ENCODE data around the gene GATA5.

The GATA5 gene

GRCh38 chr20:62501801-62502495 is 26.2 kb upstream of the GATA5 start:
- Histone ChIP-seq H2BK12ac (ENCODE audit: low read length in 2 of 2) (no peak overlapping the region), H3K4me1 (ENCODE audit: control insufficient read depth, insufficient read depth, low read depth, low read length) (peaks cover 29% of the 10 kb centered on the region), H3K18ac (ENCODE audit: low read depth in 1 of 2, low read length in 2 of 2) (no peak overlapping the region), H4K8ac (ENCODE audit: low read length) (no peak overlapping the region), H2AK5ac (ENCODE audit: low read length, severe bottlenecking) (peak overlapping the region; percentile 91), H3K79me1 (replicated peaks; ENCODE audit: low read length, poor library complexity, severe bottlenecking) (no peaks in the 10 kb centered on the region), H3K23ac (ENCODE audit: low read length in 2 of 2) (no peak overlapping the region), H3K4me2 (ENCODE audit: low read length, poor library complexity, severe bottlenecking) (peak overlapping the region; percentile 20), H4K91ac (ENCODE audit: low read length) (no peak overlapping the region), H3K4me3 (ENCODE audit: insufficient read depth in 1 of 2, low read depth in 1 of 2, low read length in 2 of 2) (no peak overlapping the region), H3K14ac (ENCODE audit: low read length in 2 of 2) (no peak overlapping the region), H2BK15ac (ENCODE audit: low read depth, poor library complexity, severe bottlenecking) (no peak overlapping the region), H3K9me3 (ENCODE audit: control insufficient read depth, low read length) (no peaks in the 10 kb centered on the region), H2BK5ac (ENCODE audit: low read depth, low read length, poor library complexity, severe bottlenecking) (peak overlapping the region; percentile 66), H2BK120ac (ENCODE audit: low read depth, low read length) (no peak overlapping the region), H3K27me3 (ENCODE audit: control insufficient read depth in 1 of 2, insufficient read depth in 1 of 2, low read length in 2 of 2) (peaks cover 0 to 30% of the 10 kb centered on the region in 2 experiments), H3K9ac (ENCODE audit: low read length) (no peak overlapping the region), H2AFZ (ENCODE audit: low read depth, low read length) (no peak overlapping the region), H3K36me3 (ENCODE audit: control insufficient read depth in 1 of 2, insufficient read depth in 2 of 2, low read depth in 1 of 2, low read length in 2 of 2) (no peaks in the 10 kb centered on the region), H3K27ac (ENCODE audit: low read length, poor library complexity, severe bottlenecking) (peak overlapping the region; percentile 69), H3K4ac (ENCODE audit: low read depth in 1 of 2, low read length in 2 of 2) (no peak overlapping the region)
- WGBS: 89% methylated on average over 13 of the region's 13 CpGs
- peak; percentile 70 for DNase-seq

- H3K18ac ChIP-seq (ENCODE audit: low read depth in 1 of 2, low read length in 2 of 2): peak overlapping the region in 1 of 2 experiments; percentile 30
- H2AFZ ChIP-seq (ENCODE audit: low read depth, low read length): no peak overlapping the region
- H3K36me3 ChIP-seq (ENCODE audit: control insufficient read depth in 1 of 2, insufficient read depth in 2 of 2, low read depth in 1 of 2, low read length in 2 of 2): no peaks in the 10 kb centered on the region
- no peak overlapping the region for H3K4me2 ChIP-seq (ENCODE audit: low read length, poor library complexity, severe bottlenecking)
- H3K9me3 ChIP-seq (ENCODE audit: control insufficient read depth, low read length): no peaks in the 10 kb centered on the region
- no peak overlapping the region for H2BK12ac ChIP-seq (ENCODE audit: low read length in 2 of 2)
- H4K8ac ChIP-seq (ENCODE audit: low read length): no peak overlapping the region
- H3K4me1 ChIP-seq (ENCODE audit: control insufficient read depth, insufficient read depth, low read depth, low read length): peaks cover 29% of the 10 kb centered on the region
- H3K4me3 ChIP-seq (ENCODE audit: insufficient read depth in 1 of 2, low read depth in 1 of 2, low read length in 2 of 2): no peak overlapping the region
- no peak overlapping the region for H4K91ac ChIP-seq (ENCODE audit: low read length)
- peak overlapping the region; percentile 18 for H2AK5ac ChIP-seq (ENCODE audit: low read length, severe bottlenecking)
- peaks cover 0 to 44% of the 10 kb centered on the region in 2 experiments for H3K27me3 ChIP-seq (ENCODE audit: control insufficient read depth in 1 of 2, insufficient read depth in 1 of 2, low read length in 2 of 2)
- peak overlapping the region; percentile 17 for H3K9ac ChIP-seq (ENCODE audit: low read length)
- no peaks in the 10 kb centered on the region for H3K79me1 ChIP-seq (replicated peaks; ENCODE audit: low read length, poor library complexity, severe bottlenecking)
- no peak overlapping the region for H2BK120ac ChIP-seq (ENCODE audit: low read depth, low read length)
- H3K23ac ChIP-seq (ENCODE audit: low read length in 2 of 2): no peak overlapping the region
- no peak overlapping the region for H3K27ac ChIP-seq (ENCODE audit: low read length, poor library complexity, severe bottlenecking)
- DNase-seq: peak; percentile 50
- no peak overlapping the region for H3K4ac ChIP-seq (ENCODE audit: low read depth in 1 of 2, low read length in 2 of 2)
- no peak overlapping the region for H2BK5ac ChIP-seq (ENCODE audit: low read depth, low read length, poor library complexity, severe bottlenecking)
- H2BK15ac ChIP-seq (ENCODE audit: low read depth, poor library complexity, severe bottlenecking): no peak overlapping the region
- H3K14ac ChIP-seq (ENCODE audit: low read length in 2 of 2): no peak overlapping the region
- WGBS: 31% methylated on average over 26 of the region's 26 CpGs
Observed at GRCh38 chr20:62500237-62500864, 24.6 kb upstream of the GATA5 start.

DNA sequence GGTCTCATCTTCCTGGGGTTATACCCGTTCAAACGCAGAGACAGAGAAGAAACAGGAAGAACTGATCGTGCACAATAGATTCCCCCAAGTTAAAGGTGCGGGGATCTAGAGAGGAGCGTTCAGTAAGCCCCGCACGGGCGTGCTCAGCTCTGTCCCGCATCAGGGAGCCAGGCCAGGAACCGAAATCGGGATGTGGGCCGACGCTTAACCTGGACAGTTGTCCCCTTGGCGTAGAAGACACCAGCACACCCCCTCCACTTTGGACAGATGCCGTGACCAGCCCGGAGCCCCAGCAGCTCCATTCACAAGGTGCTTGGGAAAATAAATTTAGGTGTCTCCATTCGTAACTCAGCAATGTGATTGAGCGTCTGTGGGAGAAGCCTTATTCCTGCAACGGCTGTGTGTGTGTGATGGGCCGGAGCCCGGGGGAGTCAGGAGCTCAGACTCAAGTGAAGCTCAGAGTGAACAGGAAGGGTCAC is 24.0 kb upstream of the GATA5 start:
- Histone ChIP-seq H3K18ac (ENCODE audit: low read depth in 1 of 2, low read length in 2 of 2) (no peak overlapping the region), H3K9ac (ENCODE audit: low read length) (peak overlapping the region; percentile 17), H3K27me3 (ENCODE audit: control insufficient read depth in 1 of 2, insufficient read depth in 1 of 2, low read length in 2 of 2) (peaks cover 0 to 43% of the 10 kb centered on the region in 2 experiments), H2BK120ac (ENCODE audit: low read depth, low read length) (no peak overlapping the region), H3K14ac (ENCODE audit: low read length in 2 of 2) (no peak overlapping the region), H2BK5ac (ENCODE audit: low read depth, low read length, poor library complexity, severe bottlenecking) (no peak overlapping the region), H4K8ac (ENCODE audit: low read length) (no peak overlapping the region), H4K91ac (ENCODE audit: low read length) (no peak overlapping the region), H2BK15ac (ENCODE audit: low read depth, poor library complexity, severe bottlenecking) (no peak overlapping the region), H2AK5ac (ENCODE audit: low read length, severe bottlenecking) (no peak overlapping the region), H3K4me1 (ENCODE audit: control insufficient read depth, insufficient read depth, low read depth, low read length) (peaks cover 31% of the 10 kb centered on the region), H2AFZ (ENCODE audit: low read depth, low read length) (no peak overlapping the region), H3K4me3 (ENCODE audit: insufficient read depth in 1 of 2, low read depth in 1 of 2, low read length in 2 of 2) (no peak overlapping the region), H3K4me2 (ENCODE audit: low read length, poor library complexity, severe bottlenecking) (no peak overlapping the region), H3K79me1 (replicated peaks; ENCODE audit: low read length, poor library complexity, severe bottlenecking) (no peaks in the 10 kb centered on the region), H3K4ac (ENCODE audit: low read depth in 1 of 2, low read length in 2 of 2) (no peak overlapping the region), H3K9me3 (ENCODE audit: control insufficient read depth, low read length) (no peaks in the 10 kb centered on the region), H3K27ac (ENCODE audit: low read length, poor library complexity, severe bottlenecking) (no peak overlapping the region), H2BK12ac (ENCODE audit: low read length in 2 of 2) (no peak overlapping the region), H3K23ac (ENCODE audit: low read length in 2 of 2) (no peak overlapping the region), H3K36me3 (ENCODE audit: control insufficient read depth in 1 of 2, insufficient read depth in 2 of 2, low read depth in 1 of 2, low read length in 2 of 2) (no peaks in the 10 kb centered on the region)
- no peak for DNase-seq
- WGBS: 78% methylated on average over 20 of the region's 21 CpGs

- Histone ChIP-seq H2BK15ac (ENCODE audit: low read depth, poor library complexity, severe bottlenecking) (no peak overlapping the region), H3K27me3 (ENCODE audit: control insufficient read depth in 1 of 2, insufficient read depth in 1 of 2, low read length in 2 of 2) (peaks cover 0 to 48% of the 10 kb centered on the region in 2 experiments), H3K4ac (ENCODE audit: low read depth in 1 of 2, low read length in 2 of 2) (no peak overlapping the region), H4K8ac (ENCODE audit: low read length) (no peak overlapping the region), H3K4me2 (ENCODE audit: low read length, poor library complexity, severe bottlenecking) (no peak overlapping the region), H3K9me3 (ENCODE audit: control insufficient read depth, low read length) (no peaks in the 10 kb centered on the region), H3K23ac (ENCODE audit: low read length in 2 of 2) (no peak overlapping the region), H3K9ac (ENCODE audit: low read length) (no peak overlapping the region), H3K14ac (ENCODE audit: low read length in 2 of 2) (no peak overlapping the region), H3K27ac (ENCODE audit: low read length, poor library complexity, severe bottlenecking) (no peak overlapping the region), H2BK120ac (ENCODE audit: low read depth, low read length) (no peak overlapping the region), H2AFZ (ENCODE audit: low read depth, low read length) (no peak overlapping the region), H2BK12ac (ENCODE audit: low read length in 2 of 2) (no peak overlapping the region), H3K18ac (ENCODE audit: low read depth in 1 of 2, low read length in 2 of 2) (no peak overlapping the region), H3K4me3 (ENCODE audit: insufficient read depth in 1 of 2, low read depth in 1 of 2, low read length in 2 of 2) (no peak overlapping the region), H3K79me1 (replicated peaks; ENCODE audit: low read length, poor library complexity, severe bottlenecking) (no peaks in the 10 kb centered on the region), H4K91ac (ENCODE audit: low read length) (no peak overlapping the region), H3K36me3 (ENCODE audit: control insufficient read depth in 1 of 2, insufficient read depth in 2 of 2, low read depth in 1 of 2, low read length in 2 of 2) (no peaks in the 10 kb centered on the region), H2AK5ac (ENCODE audit: low read length, severe bottlenecking) (no peak overlapping the region), H2BK5ac (ENCODE audit: low read depth, low read length, poor library complexity, severe bottlenecking) (no peak overlapping the region), H3K4me1 (ENCODE audit: control insufficient read depth, insufficient read depth, low read depth, low read length) (peaks cover 33% of the 10 kb centered on the region)
- no peak for DNase-seq
- WGBS: 95% methylated on average over 5 of the region's 6 CpGs
Observed at GRCh38 chr20:62498874-62499273, 23.1 kb upstream of the GATA5 start.
